KG1 (cell line): Measurements from ENCODE around the gene P3H1.
A peak's percentile ranks its signal among the peaks of the same experiment; 100 is the strongest.

Source experiments
- DNase-seq: peaks from one replicate; lab custom pipeline; 2025; lab: John Stamatoyannopoulos, UW

The P3H1 gene

DNA sequence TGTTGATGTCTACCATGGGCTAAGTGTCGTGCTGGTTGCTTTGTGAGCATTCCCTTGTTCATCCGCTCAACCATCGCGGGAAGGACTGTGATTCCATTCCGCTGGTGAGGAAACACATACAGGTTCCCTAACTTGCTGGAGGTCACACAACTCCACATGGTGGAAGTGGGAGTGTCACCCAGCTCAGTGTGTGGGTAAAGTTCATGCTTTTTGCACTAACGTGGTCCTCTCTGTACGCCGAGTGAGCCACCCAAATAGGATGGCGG, 22.7 kb downstream of the P3H1 start:
- no peak for DNase-seq

DNA sequence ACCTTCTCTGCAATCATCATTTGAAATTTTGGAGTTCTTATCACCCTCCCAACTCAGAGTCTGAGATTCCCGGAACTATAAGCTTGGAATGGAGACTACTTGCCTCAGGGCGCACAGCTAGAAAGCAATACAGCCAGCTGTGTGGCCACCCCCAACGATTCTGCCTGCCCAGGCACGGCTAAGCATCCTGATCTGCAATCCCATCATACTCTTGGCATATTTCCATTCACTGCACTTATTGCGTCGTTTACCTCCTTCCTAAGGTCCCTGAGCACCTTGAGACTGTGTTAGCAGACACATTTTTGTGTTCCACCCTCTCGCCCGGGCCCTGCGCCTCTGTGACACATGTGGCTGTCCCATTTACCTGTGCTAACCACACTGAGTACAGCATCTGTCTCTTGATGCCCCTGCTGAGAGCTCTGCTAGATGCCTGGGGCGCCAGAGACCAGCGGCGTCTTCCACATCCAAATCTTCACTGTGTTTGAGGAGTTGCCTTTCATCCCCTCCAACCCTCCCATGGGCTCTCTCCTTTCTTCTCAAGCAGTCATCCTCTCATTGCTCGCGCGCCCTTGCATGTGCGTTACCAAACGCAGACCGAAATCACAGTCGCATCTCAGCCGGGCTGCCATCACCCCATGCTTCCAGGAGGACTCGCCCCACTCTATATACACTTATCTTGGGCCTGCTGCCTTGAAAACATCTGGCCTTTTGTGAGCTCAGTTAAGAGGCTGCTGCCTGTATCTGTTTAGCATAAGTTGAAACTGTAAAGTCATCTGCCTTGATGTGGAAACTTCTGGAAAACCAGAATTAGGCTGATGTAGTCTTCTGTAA, 23.3 kb downstream of the P3H1 start:
- no peak for DNase-seq

DNA sequence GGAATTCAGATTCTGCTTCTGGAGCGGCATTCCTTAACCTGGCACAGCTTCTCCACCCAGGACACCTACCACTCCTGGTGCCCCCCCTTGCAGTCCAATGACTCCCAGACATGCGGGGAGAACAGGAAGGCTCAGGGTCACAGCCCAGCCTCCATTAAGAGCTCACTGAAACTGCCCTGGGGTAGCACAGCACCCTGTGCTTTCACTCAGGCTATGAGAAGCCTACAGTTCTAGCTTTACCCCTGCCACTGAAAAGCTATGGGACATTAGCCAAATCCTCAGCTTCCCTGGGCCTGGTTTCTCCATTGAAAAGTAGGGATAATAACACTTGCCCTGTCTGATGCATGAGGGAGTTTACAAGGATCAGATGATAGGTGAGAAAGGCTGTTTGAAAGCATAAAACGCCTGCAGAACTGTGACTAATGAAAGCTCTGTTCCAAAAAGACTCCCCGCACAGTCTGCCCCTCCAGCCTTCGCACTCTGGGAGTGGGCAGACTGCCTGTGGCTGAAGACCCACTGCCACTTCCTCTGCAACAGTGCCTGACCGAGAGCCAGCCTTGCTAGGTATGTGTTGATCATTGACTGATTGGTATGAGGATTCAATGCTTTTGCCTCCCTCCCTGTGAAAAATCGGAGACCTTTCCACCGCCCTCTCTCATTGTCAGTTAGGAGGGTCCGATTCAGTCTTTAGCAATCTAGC, 24.1 kb downstream of the P3H1 start:
- DNase-seq, result no peak

DNA sequence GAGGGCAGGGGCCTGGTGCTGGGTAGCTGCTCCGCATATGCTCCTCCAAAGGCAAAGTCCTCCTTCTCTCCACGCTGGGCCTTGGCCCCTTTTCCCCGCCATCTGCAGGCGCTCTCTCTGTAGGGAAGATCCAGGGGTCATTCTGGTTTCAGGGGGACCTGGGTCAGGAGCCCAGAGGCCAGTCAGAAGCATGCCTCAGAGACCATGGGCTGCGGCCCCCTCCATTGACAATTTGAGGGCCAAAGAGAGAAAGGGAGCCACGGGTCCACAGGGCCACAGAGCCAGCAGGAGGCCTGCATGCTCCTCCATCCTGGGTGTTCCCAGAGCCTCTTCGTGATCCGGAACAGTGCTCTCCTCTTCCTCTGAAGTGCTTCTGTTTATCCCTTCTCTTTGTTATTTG, 24.7 kb downstream of the P3H1 start:
- DNase-seq, result no peak

DNA sequence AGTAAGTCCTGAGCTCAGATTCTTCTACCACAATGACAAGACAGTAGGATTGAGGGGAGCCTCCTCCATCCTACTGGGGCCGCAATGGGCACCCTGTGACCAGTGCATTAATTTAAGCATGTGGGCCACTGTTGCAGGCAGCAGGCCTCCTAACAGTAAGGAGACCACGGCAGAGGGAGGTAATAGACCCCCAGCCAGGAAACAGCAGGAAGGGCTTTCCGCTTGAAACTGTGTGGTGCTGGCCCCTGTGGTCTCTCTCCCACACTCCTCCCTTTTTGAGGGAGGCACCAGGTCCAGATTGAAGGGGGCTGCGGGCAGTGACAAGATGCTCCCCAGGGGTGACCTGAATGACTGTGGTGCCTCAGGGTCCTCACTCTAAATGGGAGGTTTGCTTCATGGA, 25.1 kb downstream of the P3H1 start:
- no peak for DNase-seq

DNA sequence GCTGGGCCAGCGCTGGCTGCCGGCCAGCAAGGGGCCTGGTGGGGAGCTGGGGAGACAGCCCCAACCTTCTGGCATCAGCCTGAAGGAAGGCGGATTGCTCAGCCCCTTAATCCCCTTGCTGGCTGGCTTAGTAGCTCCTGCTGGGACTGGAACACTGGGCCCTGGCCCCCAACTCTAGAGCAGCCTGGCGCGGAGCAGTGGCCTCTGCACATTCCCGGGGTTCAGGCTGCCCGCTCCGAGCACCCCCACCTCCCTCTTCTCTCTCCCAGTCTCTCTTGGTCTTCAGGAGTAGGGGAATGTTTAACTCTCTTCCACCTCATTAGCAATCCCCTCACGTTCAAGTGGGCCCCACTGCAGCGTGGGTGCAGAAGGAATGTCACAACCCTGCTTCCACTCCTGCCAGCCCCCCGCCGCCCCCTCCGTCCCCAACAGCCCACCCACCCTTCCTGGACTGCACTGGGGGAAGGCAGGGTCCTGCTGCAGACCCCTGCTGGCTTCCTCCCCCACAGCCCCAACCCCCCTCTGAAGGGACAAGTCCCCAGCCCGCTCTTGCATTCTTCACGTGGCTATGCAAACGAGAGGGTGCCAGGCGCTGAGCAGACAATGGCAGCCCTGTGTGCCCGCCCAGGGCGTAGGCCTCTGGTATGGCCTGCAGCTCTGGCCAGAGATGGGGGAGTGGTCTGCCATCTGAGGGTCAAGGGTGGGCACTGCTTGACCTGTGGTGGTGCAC, 25.8 kb downstream of the P3H1 start:
- DNase-seq, result no peak

DNA sequence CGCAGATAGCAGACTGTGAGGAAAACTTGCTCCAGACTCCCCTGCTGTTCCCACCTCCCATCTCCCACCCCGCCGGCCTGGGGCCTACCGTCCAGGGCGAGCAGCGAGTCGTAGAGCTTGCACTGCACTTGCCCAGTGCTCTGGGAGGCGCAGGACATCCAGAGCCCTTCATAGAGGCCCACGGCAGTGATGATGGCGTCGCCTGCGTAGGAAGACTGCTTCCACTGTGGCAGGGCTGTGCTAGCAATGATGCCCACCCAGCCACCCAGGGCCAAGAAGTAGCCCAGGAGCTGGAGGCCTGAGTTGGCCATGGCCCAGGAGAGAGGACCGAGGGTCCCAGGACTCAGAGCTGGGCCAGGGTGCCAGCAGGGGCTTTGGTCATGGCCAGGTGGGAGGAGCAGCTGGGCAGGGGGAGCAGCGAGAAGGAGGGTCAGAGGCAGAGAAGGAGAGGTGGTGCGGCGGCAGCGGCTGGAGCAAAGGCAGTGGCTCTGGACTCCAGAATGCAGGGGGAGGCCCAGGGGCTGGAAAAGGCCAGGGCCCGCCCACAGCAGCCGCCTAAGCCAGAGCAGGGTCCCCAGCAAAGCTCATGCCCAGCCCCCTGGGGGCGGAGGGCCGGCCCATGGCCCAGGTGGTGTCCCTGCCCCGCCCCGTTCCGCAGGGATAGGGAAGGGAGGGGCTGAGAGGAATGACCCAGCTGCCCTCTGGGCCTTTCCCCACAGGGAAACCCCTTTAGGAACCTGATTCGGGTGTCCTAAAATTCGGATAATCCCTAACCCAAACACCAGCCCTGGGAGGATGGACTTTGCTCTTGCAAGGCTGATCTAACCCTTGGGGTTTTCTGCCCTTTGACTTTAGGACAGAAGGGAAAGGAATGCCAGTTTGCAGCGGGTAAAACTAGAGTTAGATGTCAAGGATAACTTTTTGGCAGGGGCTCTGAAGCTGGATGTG, 26.8 kb downstream of the P3H1 start, which contains the start of gene CLDN19:
TSS of gene CLDN19 (minus strand) at position 484 of the 948 bp plus-strand sequence. CDS start at position 311, 173 bp downstream.
- DNase-seq, result no peak

DNA sequence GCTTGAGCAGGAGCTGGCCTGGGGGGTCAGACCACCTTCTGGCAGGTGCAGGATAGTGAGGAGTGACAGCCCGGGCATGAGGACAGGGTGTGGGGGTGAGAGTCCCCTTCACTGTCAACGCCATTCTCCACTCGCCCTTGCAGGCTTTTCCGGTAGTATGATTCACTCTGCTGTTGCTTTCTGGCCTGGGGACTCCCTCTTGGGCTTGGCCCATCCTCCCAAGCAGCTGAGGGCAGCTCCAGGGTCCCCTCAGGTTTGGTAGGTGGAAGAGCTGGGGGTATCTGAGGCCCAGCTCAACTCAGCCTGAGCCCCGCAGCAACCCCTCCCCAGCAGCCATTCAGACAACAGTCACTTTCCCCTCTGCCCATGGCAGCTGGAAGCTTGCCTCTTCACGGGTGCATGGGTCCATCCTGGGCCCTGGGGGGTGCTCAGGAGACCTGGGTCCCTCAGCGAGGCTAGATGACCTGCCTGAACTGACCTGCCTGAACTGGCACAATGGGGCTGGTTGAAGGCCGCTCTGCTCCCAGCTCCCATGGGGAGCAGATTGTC, 28.1 kb downstream of the P3H1 start:
- DNase-seq, result no peak

DNA sequence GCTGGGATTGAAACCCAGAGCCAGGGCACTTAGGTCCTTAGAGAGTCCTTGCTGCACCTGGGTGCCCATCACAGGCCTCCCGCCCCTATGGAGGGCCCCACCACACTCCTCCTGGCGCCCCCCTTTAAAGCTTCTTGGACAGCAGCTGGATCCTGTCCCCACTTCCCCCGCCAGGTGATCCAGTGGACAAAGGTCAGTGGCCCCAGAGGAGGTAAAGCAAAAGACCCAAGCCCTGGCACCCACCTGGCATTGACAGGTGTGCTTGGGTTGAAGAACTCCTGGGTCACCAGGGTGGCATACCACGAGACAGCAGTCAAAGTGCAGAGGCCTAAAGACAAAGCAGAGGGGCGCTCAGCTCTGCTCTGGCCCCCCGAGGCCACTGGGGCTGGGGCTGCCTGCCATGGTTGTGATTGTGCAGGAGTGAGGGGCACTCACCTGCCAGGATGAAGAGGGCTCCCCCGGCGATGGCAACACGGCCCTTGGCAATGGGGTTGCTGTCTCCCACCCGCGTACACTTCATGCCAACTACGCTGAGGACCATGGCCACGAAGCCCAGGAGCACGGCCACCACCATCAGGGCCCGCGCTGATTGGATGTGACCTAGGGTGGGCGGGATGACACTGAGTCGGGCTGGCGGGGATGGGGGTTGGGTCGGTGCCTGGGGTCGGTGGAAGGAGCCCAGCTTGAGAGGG, 28.7 kb downstream of the P3H1 start:
- DNase-seq, result no peak

DNA sequence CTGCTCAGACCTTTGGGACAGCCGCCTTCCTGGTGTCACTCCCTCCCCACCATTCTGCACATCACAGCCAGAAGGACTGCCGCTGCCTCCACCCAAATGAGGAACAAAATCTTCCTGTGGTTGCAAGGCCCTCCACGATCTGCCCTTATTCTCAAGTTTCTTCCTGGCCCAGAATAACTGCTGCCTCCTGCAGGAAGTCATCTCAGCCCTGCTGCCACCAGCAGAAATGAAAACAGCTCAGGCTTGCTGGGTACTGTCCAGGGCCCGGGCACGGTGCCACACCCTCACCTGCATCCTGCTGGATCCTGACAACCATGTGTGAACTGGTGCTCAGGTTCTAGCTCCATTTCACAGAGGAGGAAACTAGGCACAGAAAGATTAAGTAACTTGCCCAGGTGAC, 29.6 kb downstream of the P3H1 start:
- peak; percentile 67 for DNase-seq

DNA sequence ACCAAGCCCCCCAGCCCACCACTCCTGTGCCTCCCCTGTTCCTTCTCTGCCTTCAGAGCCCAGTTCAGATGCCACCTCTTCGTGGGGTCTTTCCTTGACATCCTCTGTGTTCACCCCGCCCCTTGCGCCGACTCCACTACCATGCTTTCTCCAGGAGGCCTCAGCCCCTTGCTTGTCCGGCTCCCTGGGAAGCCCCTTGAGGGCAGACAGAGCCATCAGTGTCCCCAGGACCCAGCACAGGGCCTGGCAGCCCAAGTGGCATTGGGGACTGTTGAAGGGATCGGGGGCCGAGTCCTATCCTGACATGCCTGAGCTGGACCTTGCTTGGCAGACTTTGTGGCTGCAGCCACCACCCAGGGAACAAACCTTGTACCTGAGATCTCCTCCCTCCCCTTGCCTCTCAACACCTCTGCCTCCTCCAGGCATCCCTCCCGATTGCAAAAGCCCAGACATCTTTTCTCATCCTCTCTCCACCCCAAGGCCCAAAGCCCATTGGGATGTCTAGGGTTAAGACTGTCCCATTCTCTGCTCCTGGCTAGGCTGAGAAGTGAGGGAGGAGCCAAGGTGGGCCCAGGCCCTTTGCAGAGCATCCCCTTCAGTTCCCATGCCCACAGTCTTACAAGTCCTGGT, 30.1 kb downstream of the P3H1 start:
- DNase-seq, result no peak

DNA sequence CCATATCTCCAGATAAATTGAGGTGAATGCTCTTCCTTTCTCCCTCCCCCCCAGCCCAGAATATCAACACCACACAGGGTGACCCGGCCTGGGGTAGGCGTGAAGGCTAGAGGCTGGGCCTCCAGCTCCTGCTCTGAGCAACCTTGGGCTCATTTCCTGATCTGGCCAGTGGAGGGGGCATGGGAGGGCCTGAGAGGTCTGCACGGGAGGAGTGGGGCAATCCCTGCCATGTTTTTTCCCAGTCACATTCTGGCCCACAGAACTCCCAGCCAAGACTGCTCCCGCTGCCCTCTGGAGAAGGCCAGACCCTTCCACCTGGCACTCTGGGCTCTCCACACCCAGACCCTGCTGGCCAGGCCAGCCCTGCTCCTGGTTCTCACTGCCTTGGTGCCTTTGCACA, 30.7 kb downstream of the P3H1 start:
- DNase-seq, result no peak

DNA sequence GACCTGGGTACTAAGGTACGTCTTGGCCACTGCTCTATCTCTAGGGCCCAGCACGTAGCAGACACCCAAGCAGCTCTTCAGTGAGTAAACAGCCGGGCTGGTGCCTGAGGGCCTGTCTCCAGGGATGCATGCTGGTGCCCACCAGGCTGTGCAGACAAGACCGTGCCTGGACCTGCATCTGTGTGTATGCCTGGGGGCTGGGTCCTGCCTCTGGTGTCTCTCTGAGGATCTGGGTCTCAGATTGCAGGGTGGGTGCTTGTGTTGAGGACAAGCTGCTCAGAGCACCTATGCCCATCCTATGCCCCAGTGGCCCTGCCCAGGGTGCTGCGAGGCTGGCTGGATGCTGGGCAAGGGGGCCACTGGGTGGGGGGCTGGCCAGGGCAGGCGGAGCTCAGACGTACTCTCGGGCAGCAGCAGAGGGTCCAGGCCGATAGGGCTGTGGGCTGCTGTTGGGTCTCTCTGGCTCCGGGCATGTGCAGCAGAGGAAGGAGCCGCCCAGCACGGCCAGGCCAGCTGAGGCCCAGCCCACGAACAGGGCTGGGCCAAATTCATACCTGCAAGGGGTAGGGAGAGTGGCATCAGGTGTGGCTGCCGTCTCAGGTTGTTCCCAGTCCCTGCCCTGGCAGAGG, 31.2 kb downstream of the P3H1 start:
- no peak for DNase-seq

DNA sequence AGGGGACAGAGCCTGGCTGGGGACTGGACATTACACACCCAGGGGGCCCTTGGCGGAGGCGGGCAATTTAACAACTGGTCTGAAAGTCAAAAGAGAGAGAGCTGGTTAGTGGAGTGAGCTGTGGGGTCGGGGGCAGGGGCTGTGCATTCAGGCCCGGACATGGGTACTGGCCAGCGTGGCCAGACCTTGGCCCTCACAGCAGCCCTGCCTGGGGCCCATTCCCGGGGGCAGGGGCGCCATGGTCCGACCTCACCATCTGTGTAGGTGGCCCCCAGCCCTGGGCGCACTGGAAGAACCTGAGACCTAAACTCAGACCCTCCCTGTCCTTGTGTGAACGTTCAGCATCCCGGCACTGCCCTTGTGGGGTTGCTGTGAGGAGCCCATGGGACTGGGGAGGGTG, 31.8 kb downstream of the P3H1 start:
- no peak for DNase-seq

DNA sequence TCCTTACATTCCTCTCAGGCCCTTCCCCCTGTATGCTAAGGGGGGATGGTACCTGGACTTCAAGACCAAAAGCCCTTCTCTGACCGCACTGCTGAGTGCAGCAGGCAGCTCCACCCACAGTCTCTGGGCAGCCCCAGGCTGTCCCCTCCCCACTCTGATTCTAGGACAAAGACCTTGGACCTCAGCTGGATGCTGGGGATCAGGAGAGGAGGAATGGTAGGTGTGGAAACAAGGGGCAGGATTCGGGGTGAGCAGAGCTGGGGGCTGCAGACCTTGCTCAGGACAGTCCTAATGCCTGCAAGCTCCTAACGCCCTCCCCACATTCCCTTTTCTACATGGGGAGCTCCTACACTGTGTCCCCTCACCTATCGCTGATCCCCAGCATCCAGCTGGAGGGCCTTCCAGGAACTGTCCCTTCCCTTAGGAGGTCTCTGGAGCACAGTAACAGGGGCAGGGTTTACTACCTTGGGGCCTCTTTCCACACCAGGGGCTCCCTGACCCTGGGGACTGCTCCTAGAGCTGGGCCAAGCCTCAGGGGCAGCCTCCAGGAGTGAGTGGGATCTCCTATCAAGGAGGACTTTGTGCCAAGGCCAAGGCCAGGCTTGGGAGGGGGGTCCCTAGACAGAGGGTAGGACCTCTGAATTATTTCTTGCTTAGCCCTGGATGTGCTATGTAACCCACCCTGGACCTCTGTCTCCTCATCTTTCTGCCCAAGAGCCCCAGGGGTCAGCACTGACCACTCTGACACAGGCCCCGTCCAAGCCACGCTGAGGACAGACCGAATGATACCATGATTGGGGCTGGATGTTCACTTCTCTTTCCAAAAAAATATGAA, 32.4 kb downstream of the P3H1 start:
- no peak for DNase-seq

DNA sequence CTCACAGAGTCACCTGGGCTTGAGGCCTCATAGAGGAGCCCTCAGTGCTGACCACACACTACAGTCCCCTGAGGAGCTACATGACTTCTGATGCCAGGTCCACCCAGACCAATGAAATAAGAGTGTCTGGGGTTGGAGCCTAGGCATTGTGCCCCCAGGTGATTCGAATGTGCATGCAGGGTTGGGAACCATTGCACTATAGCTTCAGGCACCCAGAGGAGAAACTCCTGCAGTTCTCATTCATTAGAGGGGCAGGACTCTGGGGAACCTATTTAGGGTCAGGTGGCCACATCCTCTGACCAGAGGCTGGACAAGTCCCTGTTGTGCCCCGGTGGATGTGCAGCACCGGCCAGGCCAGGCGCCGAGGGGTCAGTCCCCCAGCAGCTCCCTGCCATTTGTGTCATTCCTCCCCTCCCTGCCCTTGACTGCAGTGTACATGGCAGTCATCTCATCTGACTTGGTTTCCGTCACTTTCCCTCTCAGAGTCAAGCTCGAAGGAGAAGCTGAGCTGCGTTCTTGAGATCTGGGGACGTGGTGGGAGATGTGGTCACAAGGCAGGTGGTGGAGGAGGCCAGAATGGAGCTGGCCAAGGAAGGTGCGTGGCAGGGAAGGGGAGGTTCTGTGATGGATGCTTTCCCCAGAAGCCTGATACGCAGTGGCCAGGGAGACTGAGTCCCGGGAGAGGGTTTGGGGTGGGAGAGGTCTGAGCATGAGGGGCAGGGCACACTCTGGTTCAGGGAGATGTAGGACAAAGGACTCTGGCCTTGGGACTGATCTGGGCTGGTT, 33.2 kb downstream of the P3H1 start:
- no peak for DNase-seq

DNA sequence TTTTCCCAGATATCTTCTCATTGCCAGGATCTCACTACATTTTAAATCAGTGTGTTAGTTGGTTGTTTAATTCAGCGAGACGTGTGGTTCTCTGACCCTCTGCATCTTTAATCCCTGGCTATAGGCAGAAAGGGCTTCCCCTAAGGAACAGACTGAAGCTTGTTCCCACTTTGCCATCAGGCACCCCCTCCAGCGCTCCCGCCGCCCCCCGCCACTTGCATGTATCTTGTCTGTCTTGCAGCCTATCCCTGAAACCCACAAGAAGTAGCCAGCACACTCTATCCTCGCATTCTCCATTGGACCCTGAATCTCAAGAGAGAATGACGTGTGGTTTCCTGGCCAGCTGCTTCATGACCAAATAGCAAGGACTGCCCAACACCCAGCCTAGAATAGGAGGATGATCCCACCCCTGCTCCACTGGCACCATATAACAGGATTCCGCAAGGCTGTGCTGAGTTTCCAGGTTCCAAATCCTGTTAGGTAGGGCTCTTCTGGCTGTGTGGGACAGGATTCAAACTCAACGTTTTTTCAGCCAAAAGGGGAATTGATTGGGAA, 34.6 kb downstream of the P3H1 start:
- no peak for DNase-seq

DNA sequence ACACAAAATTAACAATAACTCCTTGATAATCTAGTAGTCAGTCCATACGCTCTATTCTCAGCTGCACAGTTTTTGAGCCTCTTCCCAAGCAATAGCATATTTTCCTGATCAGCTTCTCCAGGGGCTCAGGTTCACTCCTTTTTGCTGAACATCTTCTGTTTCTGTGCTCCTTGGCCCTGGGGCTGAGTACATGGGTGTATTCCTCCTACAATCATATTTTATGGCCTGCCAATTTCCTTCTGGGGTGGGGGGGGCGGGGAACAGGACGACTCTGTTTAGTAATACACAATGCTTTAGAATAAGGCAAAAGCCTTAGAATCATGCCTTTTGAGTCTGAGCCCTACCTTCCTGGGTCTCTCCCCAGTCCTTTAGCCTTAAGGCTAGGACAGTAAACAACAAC, 35.2 kb downstream of the P3H1 start:
- DNase-seq, result no peak
